CMK (cell line): ENCODE data around the gene SGCA.

Experiments used
- DNase-seq: peaks from one replicate; pipeline ENCODE4 v3.0.0-alpha.2; 2010; ENCODE audit warnings: low read depth

Gene SGCA

DNA sequence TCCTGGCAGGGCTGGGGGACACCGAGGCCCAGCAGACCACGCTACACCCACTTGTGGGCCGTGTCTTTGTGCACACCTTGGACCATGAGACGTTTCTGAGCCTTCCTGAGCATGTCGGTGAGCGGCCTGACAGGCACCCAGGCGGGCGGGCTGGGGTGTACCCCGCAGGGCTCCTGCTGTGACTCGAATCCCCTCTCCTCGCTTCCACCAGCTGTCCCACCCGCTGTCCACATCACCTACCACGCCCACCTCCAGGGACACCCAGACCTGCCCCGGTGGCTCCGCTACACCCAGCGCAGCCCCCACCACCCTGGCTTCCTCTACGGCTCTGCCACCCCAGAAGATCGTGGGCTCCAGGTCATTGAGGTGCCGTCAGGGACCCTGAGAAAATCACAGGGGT lies 1.6 kb downstream of the SGCA start:
- DNase-seq: no peak

DNA sequence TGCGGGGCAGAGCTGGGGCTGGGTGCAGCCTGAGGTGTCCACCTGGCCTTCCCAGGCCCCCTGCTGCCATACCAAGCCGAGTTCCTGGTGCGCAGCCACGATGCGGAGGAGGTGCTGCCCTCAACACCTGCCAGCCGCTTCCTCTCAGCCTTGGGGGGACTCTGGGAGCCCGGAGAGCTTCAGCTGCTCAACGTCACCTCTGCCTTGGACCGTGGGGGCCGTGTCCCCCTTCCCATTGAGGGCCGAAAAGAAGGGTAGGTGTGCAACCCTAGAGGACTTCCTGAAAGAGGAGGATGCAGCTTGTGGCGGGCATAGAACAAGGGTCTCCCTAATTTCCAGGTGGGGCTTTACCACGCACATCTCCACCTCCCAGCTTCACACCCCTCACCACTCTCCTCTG lies 2.5 kb downstream of the SGCA start:
- no peak for DNase-seq

DNA sequence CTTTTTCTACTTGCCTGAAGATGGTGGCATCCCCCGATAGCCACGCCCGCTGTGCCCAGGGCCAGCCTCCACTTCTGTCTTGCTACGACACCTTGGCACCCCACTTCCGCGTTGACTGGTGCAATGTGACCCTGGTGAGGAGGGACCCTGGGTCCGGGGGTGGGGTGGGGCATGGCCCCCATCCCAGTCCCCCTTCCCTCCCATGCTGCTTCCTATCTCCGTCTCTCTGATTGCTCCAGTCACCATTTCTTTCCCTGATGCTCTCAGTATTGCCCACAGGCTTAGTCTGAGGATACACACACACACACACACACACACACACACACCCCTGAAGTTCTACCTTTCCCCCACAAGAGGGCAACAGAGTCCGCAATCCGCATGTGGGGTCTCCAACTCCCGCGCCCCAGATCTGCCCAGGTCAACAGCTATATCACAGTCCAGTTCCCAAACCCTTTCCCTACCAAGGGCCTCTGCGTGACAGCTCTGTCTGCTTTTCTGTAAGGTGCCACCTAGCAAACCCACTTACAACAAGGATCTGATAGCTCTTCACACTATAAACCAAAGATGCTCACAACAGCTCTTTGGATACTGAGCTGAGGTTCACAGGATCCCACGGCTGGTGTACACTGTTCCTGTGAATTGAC lies 3.4 kb downstream of the SGCA start:
- no peak for DNase-seq

DNA sequence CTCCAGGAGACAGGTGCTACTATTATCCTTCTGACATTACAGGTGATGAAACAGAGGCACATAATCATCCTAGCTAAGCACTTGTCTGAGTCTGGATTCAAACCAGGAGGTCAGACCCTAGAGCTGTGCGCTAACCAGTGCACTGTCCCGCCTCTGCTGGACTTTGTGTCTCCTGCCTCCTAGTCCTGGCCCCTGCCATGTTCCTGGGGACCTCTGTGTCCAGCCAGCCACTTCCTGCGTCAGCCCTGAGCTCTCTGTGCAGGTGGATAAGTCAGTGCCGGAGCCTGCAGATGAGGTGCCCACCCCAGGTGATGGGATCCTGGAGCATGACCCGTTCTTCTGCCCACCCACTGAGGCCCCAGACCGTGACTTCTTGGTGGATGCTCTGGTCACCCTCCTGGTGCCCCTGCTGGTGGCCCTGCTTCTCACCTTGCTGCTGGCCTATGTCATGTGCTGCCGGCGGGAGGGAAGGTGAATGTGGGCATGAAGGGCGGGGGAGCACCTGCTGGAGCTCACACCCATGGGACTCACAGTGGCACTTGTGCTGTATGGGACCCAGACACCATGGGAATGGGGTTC lies 4.2 kb downstream of the SGCA start:
- no peak for DNase-seq

DNA sequence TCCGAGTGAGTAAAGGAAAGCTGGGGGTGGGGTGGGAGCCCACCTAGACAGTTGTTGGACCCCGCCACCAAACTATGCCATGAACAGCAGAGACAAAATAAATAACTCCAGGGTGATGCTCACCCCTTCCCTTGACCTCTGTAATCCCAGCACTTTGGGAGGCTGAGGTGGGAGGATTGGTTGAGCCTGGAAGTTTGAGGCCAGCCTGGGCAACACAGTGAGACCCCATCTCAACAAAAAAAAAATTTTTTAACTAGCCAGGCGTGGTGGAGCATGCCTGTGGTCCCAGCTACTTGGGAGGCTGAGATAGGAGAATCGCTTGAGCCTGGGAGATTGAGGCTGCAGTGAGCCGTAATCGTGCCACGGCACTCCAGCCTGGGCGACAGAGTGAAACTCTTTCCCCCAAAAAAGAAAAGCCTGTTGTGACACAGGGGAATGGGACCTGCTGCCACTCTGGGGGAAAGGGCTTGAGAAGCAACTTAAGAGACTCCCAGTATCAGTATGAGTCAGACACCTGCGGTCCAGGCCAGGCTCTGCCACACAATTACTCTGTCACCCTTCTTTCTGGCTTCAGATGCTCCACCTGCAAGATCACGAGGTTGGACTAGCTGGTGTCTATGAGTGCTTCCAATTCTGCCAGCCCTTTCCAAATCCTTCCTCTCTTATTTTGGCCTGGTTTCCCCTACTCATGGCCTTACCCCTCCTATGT lies 5.0 kb downstream of the SGCA start:
- no peak for DNase-seq

DNA sequence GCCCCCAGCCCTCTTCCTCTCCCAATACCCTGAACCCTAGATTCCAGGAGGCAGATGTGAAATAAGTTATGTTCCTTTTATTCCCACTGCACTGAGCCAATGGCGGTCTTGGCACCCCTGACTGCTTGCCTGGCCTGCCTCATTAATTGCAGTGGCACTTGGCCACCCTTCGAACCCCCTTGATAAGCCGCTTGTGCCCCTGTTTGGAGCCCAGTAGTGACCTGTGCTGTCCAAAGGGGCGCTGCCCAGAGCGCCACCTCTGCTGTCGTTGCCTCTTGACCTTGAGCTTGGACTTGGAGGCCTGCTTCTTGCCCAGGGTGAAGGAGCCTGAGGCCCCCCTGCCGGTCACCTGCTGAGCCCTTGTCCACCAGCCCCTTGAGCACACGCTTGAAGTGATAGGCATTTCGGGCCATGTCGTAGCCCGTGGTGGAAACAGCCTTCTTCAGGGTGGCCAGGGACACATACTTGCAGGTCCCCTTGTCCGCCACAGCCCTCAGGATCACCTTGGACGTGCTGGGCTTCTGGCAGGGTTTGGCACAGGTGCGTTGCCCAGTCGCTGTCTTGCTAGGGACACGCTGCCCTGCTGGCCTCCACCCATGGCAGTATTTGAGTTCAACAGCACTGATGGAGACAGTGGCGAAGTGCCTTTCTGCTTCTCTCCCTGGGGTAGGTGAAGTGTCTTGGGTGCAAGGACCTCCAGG lies 5.7 kb downstream of the SGCA start:
- no peak for DNase-seq

DNA sequence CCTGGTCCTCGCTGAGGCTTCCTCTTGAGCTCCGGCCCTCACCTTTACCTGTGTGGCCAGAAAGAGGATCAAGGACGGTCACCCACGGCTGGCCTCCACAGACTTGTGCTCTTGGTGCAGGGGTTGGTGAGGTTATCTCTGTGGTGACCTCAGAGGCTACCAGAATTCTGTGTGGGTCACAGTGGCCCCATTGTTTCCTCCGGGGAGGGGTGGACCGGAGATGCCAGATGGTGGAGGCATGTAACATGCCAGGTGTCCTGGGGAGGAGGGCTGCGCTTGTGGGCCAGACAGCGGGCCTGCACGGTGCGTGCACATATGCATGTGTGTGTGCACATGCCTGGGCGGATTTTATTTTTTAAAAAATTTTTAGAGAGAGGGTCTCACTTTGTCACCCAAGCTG lies 6.3 kb downstream of the SGCA start:
- no peak for DNase-seq

DNA sequence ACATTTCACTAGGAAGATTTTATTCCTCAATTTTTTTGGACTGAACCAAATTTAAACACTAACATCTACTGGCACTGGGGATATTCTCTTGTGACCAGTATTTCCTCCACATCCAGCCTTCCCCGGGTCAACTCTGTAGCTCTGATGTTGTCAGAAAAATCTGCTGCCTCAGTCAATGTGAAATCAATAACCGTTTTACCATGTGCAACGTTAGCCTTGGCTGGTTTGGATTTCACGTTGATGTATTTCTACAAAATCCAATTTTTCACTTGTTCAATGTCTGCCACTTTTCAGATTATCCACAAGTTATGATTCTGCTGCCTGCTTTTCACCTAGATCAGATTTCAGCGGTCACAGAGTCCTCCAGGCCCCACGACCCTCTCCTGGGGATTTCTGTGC lies 7.1 kb downstream of the SGCA start:
- DNase-seq: no peak

DNA sequence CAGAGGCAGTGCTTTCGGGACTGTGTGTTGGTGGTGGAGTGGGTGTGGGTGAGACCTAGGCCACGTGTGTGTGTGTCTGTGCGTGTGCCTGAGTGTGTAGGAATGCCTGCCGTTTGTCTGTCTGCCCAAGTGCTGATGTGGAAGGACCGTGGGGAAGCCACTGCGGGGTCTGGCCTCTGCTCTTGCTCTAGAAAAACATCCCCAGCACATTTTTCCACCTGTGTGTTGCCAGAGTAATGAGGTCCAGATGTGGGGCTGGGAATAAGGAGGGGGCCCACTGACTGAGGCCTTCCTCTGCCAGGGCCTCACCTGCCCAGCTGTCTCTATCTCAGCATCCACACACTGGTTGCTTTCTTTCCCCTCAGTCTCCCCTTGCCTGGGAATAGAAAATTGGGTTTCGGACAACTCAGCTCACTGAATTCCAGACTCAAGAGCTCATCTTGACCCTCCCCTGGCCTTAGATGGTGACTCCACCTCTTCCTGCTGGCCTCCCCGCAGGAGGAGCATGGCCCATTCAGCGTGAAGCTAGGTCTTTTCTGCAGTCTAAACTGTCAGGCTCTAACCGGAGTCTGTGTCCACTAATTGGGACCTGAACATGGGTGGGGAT lies 7.6 kb downstream of the SGCA start:
- no peak for DNase-seq

DNA sequence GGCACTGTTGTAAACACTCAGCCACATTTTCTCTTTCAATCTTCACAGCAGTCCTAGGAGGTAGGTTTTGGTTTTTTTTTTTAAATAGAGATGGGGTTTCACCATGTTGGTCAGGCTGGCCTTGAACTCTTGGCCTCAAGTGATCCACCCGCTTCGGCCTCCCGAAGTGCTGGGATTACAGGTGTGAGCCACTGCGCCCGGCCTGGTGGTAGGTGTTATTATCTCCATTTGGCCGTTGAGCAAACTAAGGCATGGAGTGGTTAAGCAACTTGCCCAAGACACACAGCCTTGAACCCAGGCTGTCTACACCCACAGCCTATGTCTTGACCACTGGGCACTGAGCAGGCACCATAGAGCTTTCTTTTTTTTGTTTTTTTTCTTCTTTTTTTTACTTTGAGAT lies 8.6 kb downstream of the SGCA start:
- DNase-seq: no peak

DNA sequence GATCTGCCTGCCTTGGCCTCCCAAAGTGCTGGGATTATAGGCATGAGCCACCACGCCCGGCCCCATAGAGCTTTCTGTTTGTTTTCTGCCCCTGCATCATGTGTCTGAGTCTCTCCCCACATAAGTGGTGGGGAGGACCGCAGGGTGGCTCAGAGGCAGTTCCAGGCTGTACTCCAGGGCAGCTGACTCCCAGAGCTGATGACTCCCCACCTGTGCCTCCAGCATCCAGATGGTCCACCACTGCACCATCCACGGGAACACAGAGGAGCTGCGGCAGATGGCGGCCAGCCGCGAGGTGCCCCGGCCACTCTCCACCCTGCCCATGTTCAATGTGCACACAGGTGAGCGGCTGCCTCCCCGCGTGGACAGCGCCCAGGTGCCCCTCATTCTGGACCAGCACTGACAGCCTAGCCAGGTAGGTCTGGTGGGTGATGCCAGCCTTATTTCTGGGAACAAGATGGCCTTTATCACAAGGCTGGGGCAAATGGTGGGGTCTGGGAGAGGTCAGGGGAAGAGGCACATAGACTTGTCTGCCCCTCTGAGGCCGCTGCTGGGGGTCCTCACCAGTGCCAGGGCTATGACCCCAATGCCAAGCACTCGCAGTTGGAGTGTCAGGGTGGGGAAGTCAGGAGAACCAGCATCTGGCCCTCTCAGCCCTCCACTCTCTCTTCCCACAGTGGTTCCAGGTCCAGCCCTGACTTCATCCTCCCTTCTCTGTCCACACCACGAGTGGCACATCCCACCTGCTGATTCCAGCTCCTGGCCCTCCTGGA lies 9.4 kb downstream of the SGCA start:
- DNase-seq: no peak

DNA sequence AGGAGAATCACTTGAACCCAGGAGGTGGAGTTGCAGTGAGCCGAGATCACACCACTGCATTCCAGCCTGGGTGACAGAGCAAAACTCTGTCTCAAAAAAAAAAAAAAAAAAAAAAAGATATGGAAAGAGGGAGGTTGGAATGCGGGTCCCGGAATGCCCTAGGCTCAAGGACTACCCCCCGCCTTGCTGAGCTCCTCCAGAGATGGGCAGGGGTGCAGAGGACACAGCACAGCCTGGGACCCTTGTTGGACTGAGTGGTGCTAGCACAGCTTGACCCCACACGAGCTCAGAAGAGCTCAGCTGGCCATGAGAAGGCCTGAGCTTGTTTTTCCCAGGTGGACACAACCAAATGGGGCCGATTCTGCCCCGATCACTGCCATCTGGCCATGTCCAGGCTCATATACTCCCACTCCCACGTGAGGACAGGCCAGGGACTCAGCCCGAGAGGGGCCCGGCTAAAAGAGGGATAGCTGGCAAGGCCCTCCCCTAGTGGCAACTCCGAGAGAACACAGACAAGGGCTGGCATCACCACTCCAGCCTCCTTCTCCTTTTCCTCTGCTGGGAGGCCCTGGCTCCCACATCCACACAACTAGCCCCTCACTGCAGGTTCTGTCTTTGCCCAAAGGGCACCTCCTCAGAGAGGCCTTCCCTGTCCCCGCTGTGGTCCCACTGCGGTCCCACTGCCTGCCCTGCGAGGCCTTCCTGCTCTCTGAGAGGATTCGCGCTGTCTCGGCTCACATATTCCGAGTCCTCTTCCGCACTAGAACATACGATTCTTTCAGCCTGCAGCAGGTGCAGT lies 11.0 kb downstream of the SGCA start:
- no peak for DNase-seq

DNA sequence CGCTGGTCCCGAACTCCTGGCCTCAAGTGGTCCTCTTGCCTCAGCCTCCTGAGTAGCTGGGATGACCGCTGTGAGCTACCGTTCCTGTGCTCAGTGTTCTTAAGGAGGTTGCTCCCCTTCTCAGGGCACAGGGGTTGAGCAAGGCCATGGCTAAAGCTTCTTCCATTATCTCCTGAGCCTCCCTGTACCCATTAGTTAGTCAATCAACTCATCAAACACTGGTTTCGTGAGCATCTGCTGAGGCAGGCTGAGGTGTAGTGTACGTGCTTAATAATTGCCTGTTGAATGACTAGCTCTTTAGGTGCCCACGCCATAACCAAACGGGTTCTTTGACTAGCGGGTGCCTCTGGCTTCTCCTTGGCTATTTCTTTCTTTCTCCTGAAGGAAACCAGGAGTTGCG lies 11.7 kb downstream of the SGCA start:
- no peak for DNase-seq

DNA sequence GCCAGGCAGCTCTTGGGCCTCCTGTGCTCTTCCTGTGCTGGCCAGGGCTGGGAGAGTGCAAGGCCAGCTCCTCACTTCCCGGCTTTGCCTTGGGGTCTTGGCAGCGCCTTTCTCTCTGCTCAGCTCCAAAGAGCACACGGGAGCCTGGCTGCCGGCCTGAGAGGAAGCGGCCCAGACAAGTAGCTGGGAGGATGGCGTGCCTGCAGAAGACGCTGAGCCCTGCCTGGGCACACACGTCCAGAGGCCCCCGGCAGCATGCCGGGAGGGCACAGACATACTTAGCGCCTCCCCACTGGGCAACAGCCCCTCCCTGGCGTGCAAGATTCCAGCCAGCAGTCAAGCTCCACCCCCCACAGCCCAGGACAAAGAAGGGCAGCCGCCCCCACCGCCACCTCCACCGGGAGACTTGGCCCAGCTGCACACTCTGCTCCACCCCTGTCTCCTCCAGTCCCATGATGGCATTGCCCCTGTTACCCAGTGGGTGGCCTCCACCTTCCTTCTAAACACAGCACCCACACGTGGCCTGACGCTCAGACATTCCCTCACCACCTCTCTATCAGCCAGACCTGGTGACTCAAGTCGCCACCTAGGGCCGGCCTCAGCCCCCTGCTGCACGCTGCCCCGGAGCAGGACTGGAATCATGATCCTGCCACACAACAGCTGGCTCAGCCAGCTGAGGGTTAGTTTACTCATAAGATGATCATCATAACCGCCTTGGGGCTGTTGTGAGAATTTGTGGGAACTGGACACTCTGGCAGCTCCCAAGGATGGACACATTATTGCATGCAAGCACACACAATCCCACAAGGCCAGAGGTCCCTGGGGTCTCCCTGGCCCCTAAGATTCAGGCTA lies 12.4 kb downstream of the SGCA start:
- DNase-seq: no peak

DNA sequence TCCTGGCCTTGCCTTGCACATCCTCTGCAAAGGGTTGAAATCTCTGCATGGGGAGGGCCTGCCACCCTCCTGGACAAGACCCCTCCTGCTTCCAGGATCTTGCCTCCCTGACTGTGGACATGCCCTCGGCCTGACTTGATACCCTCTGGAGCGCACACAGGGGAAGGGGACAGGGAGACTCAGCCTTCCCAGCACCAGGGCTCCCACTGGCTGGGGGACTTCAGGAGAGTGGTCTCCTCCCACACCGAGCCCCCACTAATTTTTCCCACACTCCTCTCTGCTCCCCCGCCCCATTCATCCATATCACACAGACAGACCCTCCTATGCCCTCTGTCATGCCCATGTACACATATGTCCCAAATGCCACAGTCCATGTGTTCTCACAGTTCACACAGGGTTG lies 14.3 kb downstream of the SGCA start:
- DNase-seq: no peak

DNA sequence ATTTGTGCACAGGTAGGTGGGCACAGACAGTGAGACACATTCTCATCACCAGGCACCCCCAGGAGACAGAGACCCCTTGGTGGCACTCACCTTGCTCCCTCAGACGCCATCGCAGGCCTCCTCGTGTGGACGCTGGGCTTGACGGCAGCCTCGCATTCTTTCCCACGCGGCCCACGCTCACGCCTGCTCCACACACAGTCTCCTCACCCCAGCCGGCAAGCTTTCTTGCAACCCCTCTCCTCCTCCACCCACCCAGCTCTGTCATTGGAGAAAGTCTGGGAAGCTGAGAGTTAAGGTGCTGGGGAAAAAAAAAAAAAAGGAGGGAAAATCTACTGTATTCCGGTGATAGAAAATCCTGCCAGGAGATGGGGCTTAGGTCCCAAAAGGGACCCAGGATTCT lies 14.8 kb downstream of the SGCA start:
- DNase-seq: no peak

DNA sequence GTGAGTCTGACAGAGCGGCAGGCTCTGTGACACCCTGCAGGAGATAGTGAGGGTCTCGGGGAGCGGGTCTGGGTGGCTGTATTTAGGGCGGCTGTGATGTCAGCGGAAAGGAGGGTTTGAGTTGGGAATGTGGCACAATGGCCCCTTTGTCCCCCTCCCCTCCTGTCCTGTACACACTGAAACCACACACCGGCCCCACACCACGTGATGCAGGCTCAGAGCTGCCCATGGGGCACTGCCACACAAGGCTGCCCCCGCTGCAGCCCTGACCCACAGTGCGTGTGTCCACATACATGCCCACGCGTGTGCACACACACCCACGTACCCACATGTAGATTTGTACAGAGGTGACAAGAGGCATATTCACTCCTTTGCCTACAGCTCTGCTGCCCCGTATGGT lies 15.3 kb downstream of the SGCA start:
- DNase-seq: no peak

DNA sequence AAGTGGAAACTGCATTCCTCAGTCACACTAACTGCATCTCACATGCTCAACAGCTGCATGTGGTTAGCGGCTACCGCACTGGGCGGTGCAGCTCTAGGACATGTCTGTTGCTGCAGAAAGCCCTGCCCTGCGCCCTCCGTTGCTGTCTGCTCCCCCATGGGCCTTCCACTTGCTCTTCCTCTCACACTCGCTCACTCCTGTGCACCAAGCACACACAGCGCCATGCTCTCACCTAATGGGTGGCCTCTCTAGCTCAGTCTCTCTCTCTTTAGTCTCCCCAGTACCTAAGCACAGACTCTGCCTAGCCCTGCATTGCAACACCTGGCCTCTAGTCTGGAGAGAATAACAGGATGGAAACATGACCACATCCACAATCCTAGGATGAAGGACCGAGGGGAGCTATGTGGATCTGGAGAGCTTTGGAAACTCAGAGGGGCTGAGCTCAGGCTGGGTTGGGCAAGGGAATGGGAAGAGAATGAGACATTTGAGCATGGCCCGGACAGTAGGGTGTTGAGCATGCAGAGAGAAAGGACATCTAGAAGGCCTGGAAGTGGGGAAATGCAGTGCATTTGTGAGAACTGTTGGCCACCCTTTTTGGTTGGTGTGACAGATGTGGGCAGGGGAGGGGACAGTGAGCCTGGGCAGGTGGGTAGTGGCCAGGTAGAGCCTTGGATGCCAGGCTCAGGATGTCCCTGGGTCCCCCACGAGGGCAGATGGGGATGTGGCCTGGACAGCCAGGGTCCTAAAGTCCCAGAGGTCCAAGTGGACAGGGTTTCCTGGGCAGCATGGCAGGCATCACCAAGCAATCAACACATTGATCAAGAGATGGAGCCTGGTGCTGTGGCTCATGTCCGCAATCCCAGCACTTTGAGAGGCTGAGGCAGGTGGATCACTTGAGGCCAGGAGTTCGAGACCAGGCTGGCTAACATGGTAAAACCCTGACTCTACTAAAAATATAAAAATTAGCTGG lies 16.1 kb downstream of the SGCA start:
- DNase-seq: no peak
